Lower leg skin (tissue), 3 donors: ENCODE results near the gene UQCC2.

Experiments
- POLR2A ChIP-seq, 2 donors: fragments of 450-650 bp; IDR thresholded peaks; one replicate each; pipeline ENCODE4 v1.6.1; 2016 to 2017; ENCODE audit warnings: antibody characterized with exemption in 2 of 2, mild to moderate bottlenecking in 1 of 2, moderate library complexity in 1 of 2
- TF ChIP-seq, protein P1 (sequence below), 3 donors: fragments of 450-650 bp; IDR thresholded peaks; one replicate each; pipeline ENCODE4 v1.5.1; 2016; ENCODE audit warnings: antibody characterized with exemption in 3 of 3, mild to moderate bottlenecking in 3 of 3, moderate library complexity in 2 of 3

DNA sequence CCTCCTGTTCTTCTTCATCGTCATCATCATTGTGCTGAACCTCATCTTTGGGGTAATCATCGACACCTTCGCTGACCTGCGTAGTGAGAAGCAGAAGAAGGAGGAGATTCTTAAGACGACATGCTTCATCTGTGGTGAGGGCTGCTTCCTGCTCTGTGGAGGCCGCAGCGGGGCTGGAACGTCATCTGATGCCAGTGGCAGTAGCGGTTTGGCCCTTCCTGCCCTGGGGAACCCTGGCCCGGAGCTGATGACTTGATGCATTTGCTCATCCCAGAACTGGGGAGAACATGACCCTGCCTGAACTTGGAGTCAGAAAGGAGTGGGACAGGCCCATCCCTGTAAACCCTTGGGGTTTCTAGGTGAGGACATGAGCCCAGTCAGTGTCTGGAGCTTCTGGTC, 18.7 kb downstream of the UQCC2 start:
- TF ChIP-seq POLR2A (IDR thresholded peaks at IDR 0.05) = no peak
- TF ChIP-seq, protein P1, sequence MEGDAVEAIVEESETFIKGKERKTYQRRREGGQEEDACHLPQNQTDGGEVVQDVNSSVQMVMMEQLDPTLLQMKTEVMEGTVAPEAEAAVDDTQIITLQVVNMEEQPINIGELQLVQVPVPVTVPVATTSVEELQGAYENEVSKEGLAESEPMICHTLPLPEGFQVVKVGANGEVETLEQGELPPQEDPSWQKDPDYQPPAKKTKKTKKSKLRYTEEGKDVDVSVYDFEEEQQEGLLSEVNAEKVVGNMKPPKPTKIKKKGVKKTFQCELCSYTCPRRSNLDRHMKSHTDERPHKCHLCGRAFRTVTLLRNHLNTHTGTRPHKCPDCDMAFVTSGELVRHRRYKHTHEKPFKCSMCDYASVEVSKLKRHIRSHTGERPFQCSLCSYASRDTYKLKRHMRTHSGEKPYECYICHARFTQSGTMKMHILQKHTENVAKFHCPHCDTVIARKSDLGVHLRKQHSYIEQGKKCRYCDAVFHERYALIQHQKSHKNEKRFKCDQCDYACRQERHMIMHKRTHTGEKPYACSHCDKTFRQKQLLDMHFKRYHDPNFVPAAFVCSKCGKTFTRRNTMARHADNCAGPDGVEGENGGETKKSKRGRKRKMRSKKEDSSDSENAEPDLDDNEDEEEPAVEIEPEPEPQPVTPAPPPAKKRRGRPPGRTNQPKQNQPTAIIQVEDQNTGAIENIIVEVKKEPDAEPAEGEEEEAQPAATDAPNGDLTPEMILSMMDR (IDR thresholded peaks at IDR 0.05) = no peak
